ENCODE measurements around the gene ZSCAN26.
"Not testable (repeated sequence)": the region's sequence is repeated elsewhere in the genome, so short reads cannot be mapped to it uniquely, and the experiment has no call there.

The ZSCAN26 gene

GRCh38 chr6:28312939-28313338 is 46.0 kb downstream of the ZSCAN26 start:
- ChIA-PET CTCF (no interaction called here), POLR2A (interaction anchor here (1.0 kb wide), 1 partner anchor 23 kb away, joined by 3 read pairs; the partner anchor contains the start of gene ZSCAN31)
- no peak for DNase-seq (ENCODE audit: extremely low spot score)
- TF ChIP-seq FOXA1 (IDR thresholded peaks at IDR 0.05) (no peak), TARDBP (IDR thresholded peaks at IDR 0.05) (no peak), BHLHE40 (IDR thresholded peaks at IDR 0.05; ENCODE audit: borderline replicate concordance) (no peak)

- no peak for DNase-seq (ENCODE audit: extremely low spot score)
- TF ChIP-seq HDGF (IDR thresholded peaks at IDR 0.05; ENCODE audit: borderline replicate concordance) (no peak), TARDBP (IDR thresholded peaks at IDR 0.05) (no peak), PKNOX1 (IDR thresholded peaks at IDR 0.05) (no peak), CTBP1 (IDR thresholded peaks at IDR 0.05; ENCODE audit: borderline replicate concordance) (no peak), FOXK2 (IDR thresholded peaks at IDR 0.05) (no peak), FOXM1 (IDR thresholded peaks at IDR 0.05; ENCODE audit: borderline replicate concordance) (no peak), SUZ12 (IDR thresholded peaks at IDR 0.05) (no peak), NFRKB (IDR thresholded peaks at IDR 0.05) (no peak), L3MBTL2 (conservative IDR thresholded peaks at IDR 0.05) (no peak), BHLHE40 (IDR thresholded peaks at IDR 0.05; ENCODE audit: borderline replicate concordance) (no peak)
- ChIA-PET POLR2A (no interaction called here), CTCF (no interaction called here)
Observed at GRCh38 chr6:28315628-28316027, 48.7 kb downstream of the ZSCAN26 start.

GRCh38 chr6:28317866-28318265 is 50.9 kb downstream of the ZSCAN26 start:
- POLR2A ChIA-PET = interaction anchor here (0.8 kb wide), 1 partner anchor 19 kb away, joined by 3 read pairs; the partner anchor contains the start of gene ZSCAN31
- DNase-seq (ENCODE audit: extremely low spot score); CTCF ChIA-PET: not testable (repeated sequence)

- CTCF ChIA-PET = no interaction called here
- no peak for DNase-seq (ENCODE audit: extremely low spot score)
- TF ChIP-seq LEF1 (IDR thresholded peaks at IDR 0.05; ENCODE audit: borderline replicate concordance) (no peak), HDGF (IDR thresholded peaks at IDR 0.05; ENCODE audit: borderline replicate concordance) (no peak), SP1 (IDR thresholded peaks at IDR 0.05) (no peak), SUZ12 (IDR thresholded peaks at IDR 0.05) (no peak), BHLHE40 (IDR thresholded peaks at IDR 0.05; ENCODE audit: borderline replicate concordance) (no peak), CTBP1 (IDR thresholded peaks at IDR 0.05; ENCODE audit: borderline replicate concordance) (no peak), FOXA1 (IDR thresholded peaks at IDR 0.05) (no peak), FOXM1 (IDR thresholded peaks at IDR 0.05; ENCODE audit: borderline replicate concordance) (no peak), ZNF384 (IDR thresholded peaks at IDR 0.05) (no peak), PKNOX1 (IDR thresholded peaks at IDR 0.05) (no peak), FOXK2 (IDR thresholded peaks at IDR 0.05) (no peak), L3MBTL2 (conservative IDR thresholded peaks at IDR 0.05) (no peak), ELF4 (IDR thresholded peaks at IDR 0.05) (no peak), TARDBP (IDR thresholded peaks at IDR 0.05) (no peak), ARNT (IDR thresholded peaks at IDR 0.05) (no peak), NFRKB (IDR thresholded peaks at IDR 0.05) (no peak)
- POLR2A ChIA-PET = no interaction called here
Observed at GRCh38 chr6:28322661-28323060, 55.7 kb downstream of the ZSCAN26 start.

GRCh38 chr6:28323813-28324424 is 57.0 kb downstream of the ZSCAN26 start:
- ChIA-PET POLR2A (interaction anchor here (1.3 kb wide), 1 partner anchor 12 kb away, joined by 4 read pairs; the partner anchor contains the start of gene ZSCAN31), CTCF (no interaction called here)
- no peak for DNase-seq (ENCODE audit: extremely low spot score)
- no peak for TF ChIP-seq ZNF384 (IDR thresholded peaks at IDR 0.05)
- TF ChIP-seq ELF4 (IDR thresholded peaks at IDR 0.05) = no peak
- no peak for TF ChIP-seq NFRKB (IDR thresholded peaks at IDR 0.05)
- TF ChIP-seq HDGF (IDR thresholded peaks at IDR 0.05; ENCODE audit: borderline replicate concordance) = no peak
- TF ChIP-seq L3MBTL2 (conservative IDR thresholded peaks at IDR 0.05) = no peak
- no peak for TF ChIP-seq ARNT (IDR thresholded peaks at IDR 0.05)
- no peak for TF ChIP-seq PKNOX1 (IDR thresholded peaks at IDR 0.05)
- TF ChIP-seq SP1 (IDR thresholded peaks at IDR 0.05) = no peak
- TF ChIP-seq LEF1 (IDR thresholded peaks at IDR 0.05; ENCODE audit: borderline replicate concordance) = no peak
- TF ChIP-seq FOXM1 (IDR thresholded peaks at IDR 0.05; ENCODE audit: borderline replicate concordance) = no peak
- no peak for TF ChIP-seq BHLHE40 (IDR thresholded peaks at IDR 0.05; ENCODE audit: borderline replicate concordance)
- TF ChIP-seq FOXA1 (IDR thresholded peaks at IDR 0.05) = no peak
- TF ChIP-seq SUZ12 (IDR thresholded peaks at IDR 0.05) = no peak

GRCh38 chr6:28326371-28326948 is 59.5 kb downstream of the ZSCAN26 start:
- no peak for DNase-seq (ENCODE audit: extremely low spot score)
- ChIA-PET CTCF (no interaction called here), POLR2A (no interaction called here)
- TF ChIP-seq ELF4 (IDR thresholded peaks at IDR 0.05) (no peak), PKNOX1 (IDR thresholded peaks at IDR 0.05) (no peak), SP1 (IDR thresholded peaks at IDR 0.05) (no peak), ARNT (IDR thresholded peaks at IDR 0.05) (no peak), FOXA1 (IDR thresholded peaks at IDR 0.05) (no peak), L3MBTL2 (conservative IDR thresholded peaks at IDR 0.05) (no peak), FOXM1 (IDR thresholded peaks at IDR 0.05; ENCODE audit: borderline replicate concordance) (no peak), ZNF384 (IDR thresholded peaks at IDR 0.05) (no peak), NFRKB (IDR thresholded peaks at IDR 0.05) (no peak), FOXK2 (IDR thresholded peaks at IDR 0.05) (no peak), LEF1 (IDR thresholded peaks at IDR 0.05; ENCODE audit: borderline replicate concordance) (no peak), HDGF (IDR thresholded peaks at IDR 0.05; ENCODE audit: borderline replicate concordance) (no peak), BHLHE40 (IDR thresholded peaks at IDR 0.05; ENCODE audit: borderline replicate concordance) (no peak), TARDBP (IDR thresholded peaks at IDR 0.05) (no peak), CTBP1 (IDR thresholded peaks at IDR 0.05; ENCODE audit: borderline replicate concordance) (no peak), SUZ12 (IDR thresholded peaks at IDR 0.05) (no peak)

Measured in HEK293T (cell line).